ENCODE measurements around the gene TPRA1.

TPRA1 gene

GRCh38 chr3:127629467-127630403, 39.2 kb upstream of the TPRA1 start:
- H3K9me3 ChIP-seq (ENCODE audit: control insufficient read depth in 1 of 2, low read length in 2 of 2): no peaks in the 10 kb centered on the region
- no peaks in the 10 kb centered on the region for H3K36me3 ChIP-seq (ENCODE audit: control insufficient read depth in 1 of 2, insufficient read depth in 2 of 2, low read length in 2 of 2)
- H3K27me3 ChIP-seq (ENCODE audit: control insufficient read depth in 1 of 2, insufficient read depth in 2 of 2, low read length in 2 of 2): peaks cover 3 to 17% of the 10 kb centered on the region in 2 donors
- no peak overlapping the region for H3K27ac ChIP-seq (ENCODE audit: low read depth, low read length)
- H3K9ac ChIP-seq (ENCODE audit: low read depth in 1 of 2, low read length in 2 of 2): peak overlapping the region; percentile 2 to 51
- H3K4me3 ChIP-seq (ENCODE audit: low read depth in 1 of 2, low read length in 2 of 2): peak overlapping the region; percentile 76 to 81
- H3K4me1 ChIP-seq (ENCODE audit: control insufficient read depth in 1 of 2, insufficient read depth in 2 of 2, low read length in 2 of 2): peaks cover 10 to 15% of the 10 kb centered on the region in 2 donors

GRCh38 chr3:127628788-127629466, 38.4 kb upstream of the TPRA1 start, which contains the start of gene PODXL2:
TSS of gene PODXL2 (plus strand) at chr3:127629185. CDS start at chr3:127629220, 35 bp downstream.
- Histone ChIP-seq H3K9ac (ENCODE audit: low read depth in 1 of 2, low read length in 2 of 2) (peak within 1 kb of the TSS; percentile 2 to 51), H3K4me3 (ENCODE audit: low read depth in 1 of 2, low read length in 2 of 2) (peak within 1 kb of the TSS; percentile 76 to 81), H3K36me3 (ENCODE audit: control insufficient read depth in 1 of 2, insufficient read depth in 2 of 2, low read length in 2 of 2) (no peaks in the 10 kb centered on the region), H3K27me3 (ENCODE audit: control insufficient read depth in 1 of 2, insufficient read depth in 2 of 2, low read length in 2 of 2) (peaks cover 3 to 17% of the 10 kb centered on the region in 2 donors), H3K27ac (ENCODE audit: low read depth, low read length) (no peak within 1 kb of the TSS), H3K9me3 (ENCODE audit: control insufficient read depth in 1 of 2, low read length in 2 of 2) (no peaks in the 10 kb centered on the region), H3K4me1 (ENCODE audit: control insufficient read depth in 1 of 2, insufficient read depth in 2 of 2, low read length in 2 of 2) (peaks cover 10 to 15% of the 10 kb centered on the region in 2 donors)

GRCh38 chr3:127628426-127628787, 37.9 kb upstream of the TPRA1 start:
- Histone ChIP-seq H3K27ac (ENCODE audit: low read depth, low read length) (no peak overlapping the region), H3K4me3 (ENCODE audit: low read depth in 1 of 2, low read length in 2 of 2) (no peak overlapping the region), H3K36me3 (ENCODE audit: control insufficient read depth in 1 of 2, insufficient read depth in 2 of 2, low read length in 2 of 2) (no peaks in the 10 kb centered on the region), H3K9me3 (ENCODE audit: control insufficient read depth in 1 of 2, low read length in 2 of 2) (no peaks in the 10 kb centered on the region), H3K9ac (ENCODE audit: low read depth in 1 of 2, low read length in 2 of 2) (no peak overlapping the region), H3K27me3 (ENCODE audit: control insufficient read depth in 1 of 2, insufficient read depth in 2 of 2, low read length in 2 of 2) (peaks cover 3 to 17% of the 10 kb centered on the region in 2 donors), H3K4me1 (ENCODE audit: control insufficient read depth in 1 of 2, insufficient read depth in 2 of 2, low read length in 2 of 2) (peaks cover 10 to 15% of the 10 kb centered on the region in 2 donors)

GRCh38 chr3:127625821-127626220, 35.3 kb upstream of the TPRA1 start:
- Histone ChIP-seq H3K27ac (ENCODE audit: low read depth, low read length) (no peak overlapping the region), H3K27me3 (ENCODE audit: control insufficient read depth in 1 of 2, insufficient read depth in 2 of 2, low read length in 2 of 2) (peaks cover 3 to 17% of the 10 kb centered on the region in 2 donors), H3K9ac (ENCODE audit: low read depth in 1 of 2, low read length in 2 of 2) (no peak overlapping the region), H3K4me3 (ENCODE audit: low read depth in 1 of 2, low read length in 2 of 2) (no peak overlapping the region), H3K36me3 (ENCODE audit: control insufficient read depth in 1 of 2, insufficient read depth in 2 of 2, low read length in 2 of 2) (peaks cover 0 to 13% of the 10 kb centered on the region in 2 donors), H3K9me3 (ENCODE audit: control insufficient read depth in 1 of 2, low read length in 2 of 2) (no peaks in the 10 kb centered on the region), H3K4me1 (ENCODE audit: control insufficient read depth in 1 of 2, insufficient read depth in 2 of 2, low read length in 2 of 2) (peaks cover 10 to 15% of the 10 kb centered on the region in 2 donors)

DNA sequence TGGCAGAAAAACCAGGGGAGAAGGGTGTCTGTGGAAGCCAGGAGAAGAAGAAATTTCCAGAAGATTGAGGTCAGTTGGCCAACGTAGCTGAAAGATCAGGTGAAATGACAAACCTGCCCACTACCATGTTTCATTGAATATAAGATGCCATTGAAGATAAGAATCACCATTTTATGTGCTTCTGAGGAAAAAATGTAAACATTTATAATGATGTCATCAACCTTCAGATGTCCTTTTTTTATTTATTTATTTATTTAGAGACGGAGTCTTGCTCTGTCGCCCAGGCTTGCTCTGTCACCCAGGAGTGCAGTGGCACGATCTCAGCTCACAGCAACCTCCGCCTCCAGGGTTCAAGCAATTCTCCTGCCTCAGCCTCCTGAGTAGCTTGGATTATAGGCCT, 33.5 kb upstream of the TPRA1 start:
- peaks cover 3 to 7% of the 10 kb centered on the region in 2 donors for H3K27me3 ChIP-seq (ENCODE audit: control insufficient read depth in 1 of 2, insufficient read depth in 2 of 2, low read length in 2 of 2)
- no peak overlapping the region for H3K9ac ChIP-seq (ENCODE audit: low read depth in 1 of 2, low read length in 2 of 2)
- no peaks in the 10 kb centered on the region for H3K4me1 ChIP-seq (ENCODE audit: control insufficient read depth in 1 of 2, insufficient read depth in 2 of 2, low read length in 2 of 2)
- H3K36me3 ChIP-seq (ENCODE audit: control insufficient read depth in 1 of 2, insufficient read depth in 2 of 2, low read length in 2 of 2): peaks cover 0 to 24% of the 10 kb centered on the region in 2 donors
- no peaks in the 10 kb centered on the region for H3K9me3 ChIP-seq (ENCODE audit: control insufficient read depth in 1 of 2, low read length in 2 of 2)
- H3K4me3 ChIP-seq (ENCODE audit: low read depth in 1 of 2, low read length in 2 of 2): no peak overlapping the region
- no peak overlapping the region for H3K27ac ChIP-seq (ENCODE audit: low read depth, low read length)

- Histone ChIP-seq H3K36me3 (ENCODE audit: control insufficient read depth in 1 of 2, insufficient read depth in 2 of 2, low read length in 2 of 2) (peaks cover 8 to 35% of the 10 kb centered on the region in 2 donors), H3K4me3 (ENCODE audit: low read depth in 1 of 2, low read length in 2 of 2) (no peak overlapping the region), H3K9me3 (ENCODE audit: control insufficient read depth in 1 of 2, low read length in 2 of 2) (no peaks in the 10 kb centered on the region), H3K27me3 (ENCODE audit: control insufficient read depth in 1 of 2, insufficient read depth in 2 of 2, low read length in 2 of 2) (no peaks in the 10 kb centered on the region), H3K9ac (ENCODE audit: low read depth in 1 of 2, low read length in 2 of 2) (no peak overlapping the region), H3K4me1 (ENCODE audit: control insufficient read depth in 1 of 2, insufficient read depth in 2 of 2, low read length in 2 of 2) (no peaks in the 10 kb centered on the region), H3K27ac (ENCODE audit: low read depth, low read length) (no peak overlapping the region)
Observed at GRCh38 chr3:127622772-127623576, 32.4 kb upstream of the TPRA1 start.

DNA sequence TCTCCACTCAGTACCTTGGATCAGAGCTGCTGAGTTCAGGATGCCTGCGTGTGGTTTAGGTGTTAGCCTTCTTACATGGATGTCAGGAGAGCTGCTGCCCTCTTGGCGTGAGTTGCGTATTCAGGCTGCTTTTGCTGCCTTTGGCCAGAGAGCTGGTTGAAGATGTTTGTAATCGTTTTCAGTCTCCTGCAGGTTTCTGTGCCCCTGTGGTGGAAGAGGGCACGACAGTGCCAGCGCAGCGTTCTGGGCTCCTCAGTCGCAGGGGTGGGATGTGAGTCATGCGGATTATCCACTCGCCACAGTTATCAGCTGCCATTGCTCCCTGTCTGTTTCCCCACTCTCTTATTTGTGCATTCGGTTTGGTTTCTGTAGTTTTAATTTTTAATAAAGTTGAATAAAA, 31.5 kb upstream of the TPRA1 start:
- no peak overlapping the region for H3K4me3 ChIP-seq (ENCODE audit: low read depth in 1 of 2, low read length in 2 of 2)
- peaks cover 8 to 45% of the 10 kb centered on the region in 2 donors for H3K36me3 ChIP-seq (ENCODE audit: control insufficient read depth in 1 of 2, insufficient read depth in 2 of 2, low read length in 2 of 2)
- no peaks in the 10 kb centered on the region for H3K9me3 ChIP-seq (ENCODE audit: control insufficient read depth in 1 of 2, low read length in 2 of 2)
- no peaks in the 10 kb centered on the region for H3K4me1 ChIP-seq (ENCODE audit: control insufficient read depth in 1 of 2, insufficient read depth in 2 of 2, low read length in 2 of 2)
- H3K27ac ChIP-seq (ENCODE audit: low read depth, low read length): no peak overlapping the region
- H3K9ac ChIP-seq (ENCODE audit: low read depth in 1 of 2, low read length in 2 of 2): no peak overlapping the region
- no peaks in the 10 kb centered on the region for H3K27me3 ChIP-seq (ENCODE audit: control insufficient read depth in 1 of 2, insufficient read depth in 2 of 2, low read length in 2 of 2)

DNA sequence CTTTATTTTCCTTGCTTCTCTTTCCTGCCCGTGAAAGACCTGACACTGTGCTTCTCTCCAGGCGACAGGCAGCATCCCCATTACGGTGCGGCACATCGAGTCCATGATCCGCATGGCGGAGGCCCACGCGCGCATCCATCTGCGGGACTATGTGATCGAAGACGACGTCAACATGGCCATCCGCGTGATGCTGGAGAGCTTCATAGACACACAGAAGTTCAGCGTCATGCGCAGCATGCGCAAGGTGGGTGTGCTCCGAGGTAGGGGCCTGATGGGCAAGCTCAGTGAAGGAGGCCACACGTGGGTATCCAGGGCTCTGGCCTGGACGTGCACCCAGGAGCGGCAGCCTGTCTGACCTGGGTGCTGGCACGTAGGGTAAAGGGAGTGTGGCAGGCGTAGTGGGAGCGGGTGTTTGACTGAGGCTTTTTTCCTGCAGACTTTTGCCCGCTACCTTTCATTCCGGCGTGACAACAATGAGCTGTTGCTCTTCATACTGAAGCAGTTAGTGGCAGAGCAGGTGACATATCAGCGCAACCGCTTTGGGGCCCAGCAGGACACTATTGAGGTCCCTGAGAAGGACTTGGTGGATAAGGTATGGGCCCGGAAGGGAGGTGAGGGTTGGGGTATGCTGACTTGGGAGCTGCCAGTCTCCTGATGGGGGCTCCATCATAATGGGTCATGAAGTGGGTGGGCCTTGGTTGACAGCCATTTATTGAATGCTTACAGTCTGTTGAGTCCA, 30.3 kb upstream of the TPRA1 start:
- Histone ChIP-seq H3K9ac (ENCODE audit: low read depth in 1 of 2, low read length in 2 of 2) (no peak overlapping the region), H3K27ac (ENCODE audit: low read depth, low read length) (no peak overlapping the region), H3K9me3 (ENCODE audit: control insufficient read depth in 1 of 2, low read length in 2 of 2) (no peaks in the 10 kb centered on the region), H3K27me3 (ENCODE audit: control insufficient read depth in 1 of 2, insufficient read depth in 2 of 2, low read length in 2 of 2) (no peaks in the 10 kb centered on the region), H3K4me1 (ENCODE audit: control insufficient read depth in 1 of 2, insufficient read depth in 2 of 2, low read length in 2 of 2) (no peaks in the 10 kb centered on the region), H3K36me3 (ENCODE audit: control insufficient read depth in 1 of 2, insufficient read depth in 2 of 2, low read length in 2 of 2) (peaks cover 12 to 56% of the 10 kb centered on the region in 2 donors), H3K4me3 (ENCODE audit: low read depth in 1 of 2, low read length in 2 of 2) (no peak overlapping the region)

DNA sequence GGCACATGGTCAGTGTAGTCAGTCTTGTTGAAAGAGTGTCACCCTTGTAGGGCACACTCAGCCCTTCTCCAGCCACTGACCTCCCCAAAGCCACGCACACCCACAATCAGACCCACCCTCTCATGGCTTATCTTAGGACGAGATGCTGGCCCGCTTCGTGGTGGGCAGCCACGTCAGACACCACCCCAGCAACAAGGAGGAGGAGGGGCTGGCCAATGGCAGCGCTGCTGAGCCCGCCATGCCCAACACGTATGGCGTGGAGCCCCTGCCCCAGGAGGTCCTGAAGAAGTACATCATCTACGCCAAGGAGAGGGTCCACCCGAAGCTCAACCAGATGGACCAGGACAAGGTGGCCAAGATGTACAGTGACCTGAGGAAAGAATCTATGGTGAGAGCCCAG, 28.4 kb upstream of the TPRA1 start:
- H3K36me3 ChIP-seq (ENCODE audit: control insufficient read depth in 1 of 2, insufficient read depth in 2 of 2, low read length in 2 of 2): peaks cover 12 to 56% of the 10 kb centered on the region in 2 donors

More for the DNA sequence above, 28.4 kb upstream of the TPRA1 start:
- Histone ChIP-seq H3K4me3 (ENCODE audit: low read depth in 1 of 2, low read length in 2 of 2) (no peak overlapping the region), H3K4me1 (ENCODE audit: control insufficient read depth in 1 of 2, insufficient read depth in 2 of 2, low read length in 2 of 2) (no peaks in the 10 kb centered on the region), H3K27me3 (ENCODE audit: control insufficient read depth in 1 of 2, insufficient read depth in 2 of 2, low read length in 2 of 2) (no peaks in the 10 kb centered on the region), H3K9ac (ENCODE audit: low read depth in 1 of 2, low read length in 2 of 2) (no peak overlapping the region), H3K9me3 (ENCODE audit: control insufficient read depth in 1 of 2, low read length in 2 of 2) (no peaks in the 10 kb centered on the region), H3K27ac (ENCODE audit: low read depth, low read length) (no peak overlapping the region)

Data from duodenal mucosa (tissue), 2 donors.